Ishikawa (cell line): Measurements from ENCODE around the gene RASAL2.

Source experiments
- NFIC ChIP-seq: IDR thresholded peaks from 2 replicates; pipeline ENCODE4 v1.6.1; 2012
- RAD21 ChIP-seq: IDR thresholded peaks from 2 replicates; pipeline ENCODE4 v1.6.1; 2012; ENCODE audit warnings: low read depth

DNA sequence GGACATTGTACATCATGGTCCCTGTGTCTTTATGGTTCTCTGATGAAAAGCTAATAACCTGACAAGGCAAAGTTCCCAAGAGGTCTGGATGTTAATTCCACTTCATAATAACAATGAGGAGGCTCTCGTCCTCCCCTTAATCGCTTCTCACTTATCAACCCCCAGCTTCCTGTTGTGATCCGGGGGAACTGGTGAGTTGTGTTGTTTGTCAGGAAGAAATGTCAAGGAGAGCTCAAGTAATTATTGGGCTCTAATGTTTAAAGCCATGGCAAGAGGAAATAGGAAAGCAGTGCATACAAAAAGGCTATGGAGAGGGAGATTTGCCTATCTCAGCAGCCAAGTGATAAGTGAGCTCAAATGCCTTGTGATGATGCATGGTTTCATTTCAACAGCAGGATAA lies 42.8 kb upstream of the RASAL2 start:
- TF ChIP-seq RAD21 = no peak
- no peak for TF ChIP-seq NFIC
